Thoracic aorta (tissue), 2 donors: ENCODE results near the gene ALDH3B1. TPM values are rescaled to one million over a fixed set of nuclear protein-coding genes. Genes with fewer than 3 reads are reported as not detected.

Source experiments
- ATAC-seq: fragments of 150-250 bp; one replicate; pipeline ENCODE4 v1.8.0; 2017; ENCODE audit warnings: low read depth; ENCODE audit not compliant: insufficient number of reproducible peaks, low FRiP score
- DNase-seq: peaks from one replicate; pipeline ENCODE4 v3.0.0-alpha.2; 2020; ENCODE audit warnings: low spot score
- H3K27ac ChIP-seq, 2 donors: fragments of 200-600 bp; sonication (generic); 1 replicate in 1 of 2; 2 replicates in 1 of 2; pipeline ENCODE4 v1.5.1; 2016; ENCODE audit warnings: mild to moderate bottlenecking in 2 of 2, moderate library complexity in 2 of 2
- H3K27me3 ChIP-seq: fragments of 200-600 bp; sonication (generic); replicated peaks from 2 replicates; pipeline ENCODE4 v1.6.0; 2016; ENCODE audit warnings: mild to moderate bottlenecking; ENCODE audit not compliant: insufficient read depth
- H3K36me3 ChIP-seq: fragments of 200-600 bp; sonication (generic); one replicate; pipeline ENCODE4 v1.5.1; 2016
- H3K4me1 ChIP-seq, 2 donors: fragments of 200-600 bp; sonication (generic); 1 replicate in 1 of 2; 2 replicates in 1 of 2; pipeline versions ENCODE4 v1.5.1 to v1.6.0; 2016; ENCODE audit warnings: low read depth in 2 of 2, mild to moderate bottlenecking in 1 of 2; ENCODE audit not compliant: control insufficient read depth in 1 of 2
- H3K4me3 ChIP-seq: fragments of 200-600 bp; sonication (generic); 2 replicates; pipeline ENCODE4 v1.5.1; 2016; ENCODE audit warnings: mild to moderate bottlenecking
- H3K9me3 ChIP-seq: fragments of 200-600 bp; sonication (generic); 2 replicates; pipeline ENCODE4 v1.5.1; 2016
- total RNA-seq, 2 donors: library from RNA; depleted of rRNA; stranded (reverse); fragments of >200 nt; gene quantifications; one replicate each; pipeline versions ENCODE4 v1.1.0 to v1.2.3, GENCODE V29; 2016
- TF ChIP-seq, protein P1 (sequence below): fragments of 200-600 bp; sonication (generic); IDR thresholded peaks from one replicate; pipeline ENCODE4 v1.5.1; 2019; ENCODE audit warnings: antibody characterized with exemption

The ALDH3B1 gene
- total RNA-seq, 2 donors from 2014 or later, result 17.6 to 24.2 TPM

DNA sequence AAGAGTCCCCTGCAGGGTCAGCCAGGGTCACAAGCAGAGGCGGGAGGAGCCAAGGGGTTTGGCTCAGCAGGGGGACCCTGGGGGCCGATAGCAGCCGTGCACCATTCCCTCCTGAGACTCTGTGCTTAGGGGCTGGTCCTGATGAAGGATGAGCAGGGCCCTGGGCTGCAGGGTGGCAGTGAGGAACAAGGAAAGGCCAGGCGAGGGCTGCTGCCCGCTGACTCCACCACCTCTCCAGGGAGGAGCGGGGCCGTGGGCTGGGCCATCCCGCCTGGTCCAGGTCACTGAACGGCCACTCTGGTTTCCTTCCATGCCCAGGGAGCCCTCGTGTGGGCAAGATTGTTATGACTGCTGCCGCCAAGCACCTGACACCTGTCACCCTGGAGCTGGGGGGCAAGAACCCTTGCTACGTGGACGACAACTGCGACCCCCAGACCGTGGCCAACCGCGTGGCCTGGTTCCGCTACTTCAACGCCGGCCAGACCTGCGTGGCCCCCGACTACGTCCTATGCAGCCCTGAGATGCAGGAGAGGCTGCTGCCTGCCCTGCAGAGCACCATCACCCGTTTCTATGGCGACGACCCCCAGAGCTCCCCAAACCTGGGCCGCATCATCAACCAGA, 11.2 kb downstream of the ALDH3B1 start:
- no peak for DNase-seq
- no peak for ATAC-seq
- no peaks in the 10 kb centered on the region for H3K27me3 ChIP-seq
- no peaks in the 10 kb centered on the region for H3K9me3 ChIP-seq
- TF ChIP-seq, protein P1, sequence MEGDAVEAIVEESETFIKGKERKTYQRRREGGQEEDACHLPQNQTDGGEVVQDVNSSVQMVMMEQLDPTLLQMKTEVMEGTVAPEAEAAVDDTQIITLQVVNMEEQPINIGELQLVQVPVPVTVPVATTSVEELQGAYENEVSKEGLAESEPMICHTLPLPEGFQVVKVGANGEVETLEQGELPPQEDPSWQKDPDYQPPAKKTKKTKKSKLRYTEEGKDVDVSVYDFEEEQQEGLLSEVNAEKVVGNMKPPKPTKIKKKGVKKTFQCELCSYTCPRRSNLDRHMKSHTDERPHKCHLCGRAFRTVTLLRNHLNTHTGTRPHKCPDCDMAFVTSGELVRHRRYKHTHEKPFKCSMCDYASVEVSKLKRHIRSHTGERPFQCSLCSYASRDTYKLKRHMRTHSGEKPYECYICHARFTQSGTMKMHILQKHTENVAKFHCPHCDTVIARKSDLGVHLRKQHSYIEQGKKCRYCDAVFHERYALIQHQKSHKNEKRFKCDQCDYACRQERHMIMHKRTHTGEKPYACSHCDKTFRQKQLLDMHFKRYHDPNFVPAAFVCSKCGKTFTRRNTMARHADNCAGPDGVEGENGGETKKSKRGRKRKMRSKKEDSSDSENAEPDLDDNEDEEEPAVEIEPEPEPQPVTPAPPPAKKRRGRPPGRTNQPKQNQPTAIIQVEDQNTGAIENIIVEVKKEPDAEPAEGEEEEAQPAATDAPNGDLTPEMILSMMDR, result no peak
- H3K36me3 ChIP-seq, result no peaks in the 10 kb centered on the region
- H3K4me1 ChIP-seq, result no peaks in the 10 kb centered on the region
- H3K27ac ChIP-seq, result no peak overlapping the region
- H3K4me3 ChIP-seq, result no peak overlapping the region

DNA sequence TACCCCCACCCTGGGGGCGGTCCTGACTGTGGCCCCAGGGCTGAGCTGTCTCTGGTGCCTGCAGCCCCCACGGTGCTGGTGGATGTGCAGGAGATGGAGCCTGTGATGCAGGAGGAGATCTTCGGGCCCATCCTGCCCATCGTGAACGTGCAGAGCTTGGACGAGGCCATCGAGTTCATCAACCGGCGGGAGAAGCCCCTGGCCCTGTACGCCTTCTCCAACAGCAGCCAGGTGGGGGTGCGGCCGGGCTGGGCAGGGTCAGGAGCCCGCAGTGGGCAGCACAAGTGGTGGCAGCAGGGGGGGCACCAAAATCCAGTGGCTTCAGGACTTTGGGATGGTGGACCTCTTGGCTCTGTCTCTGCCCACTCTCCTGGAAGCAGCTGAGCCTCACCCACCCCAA, 12.4 kb downstream of the ALDH3B1 start:
- no peaks in the 10 kb centered on the region for H3K27me3 ChIP-seq
- ATAC-seq (no peak), DNase-seq (no peak)
- H3K36me3 ChIP-seq, result no peaks in the 10 kb centered on the region
- no peak overlapping the region for H3K4me3 ChIP-seq
- TF ChIP-seq, protein P1, result no peak
- H3K4me1 ChIP-seq, result no peaks in the 10 kb centered on the region
- H3K9me3 ChIP-seq, result no peaks in the 10 kb centered on the region
- no peak overlapping the region for H3K27ac ChIP-seq

DNA sequence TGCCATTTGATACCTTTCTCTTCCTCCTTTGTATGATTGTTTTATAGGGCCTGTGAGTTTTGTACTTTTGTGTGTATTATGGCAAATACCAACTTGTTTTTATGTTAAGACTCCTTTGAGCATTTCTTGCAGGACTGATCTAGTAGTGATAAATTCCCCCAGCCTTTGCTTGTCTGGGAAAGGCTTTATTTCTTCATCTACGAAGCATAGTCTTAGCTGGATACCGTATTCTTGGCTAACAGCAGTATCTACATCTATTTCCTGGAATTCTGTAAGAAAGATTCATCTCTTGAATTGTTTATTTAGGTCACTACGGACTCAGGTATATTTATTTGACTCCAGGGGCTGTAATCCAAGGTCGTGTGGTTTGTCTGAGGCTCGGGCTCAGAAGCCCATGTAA, 14.4 kb downstream of the ALDH3B1 start:
- H3K27me3 ChIP-seq, result no peaks in the 10 kb centered on the region
- no peak overlapping the region for H3K27ac ChIP-seq
- TF ChIP-seq, protein P1, result no peak
- no peak overlapping the region for H3K4me3 ChIP-seq
- no peak for DNase-seq
- no peak for ATAC-seq
- no peaks in the 10 kb centered on the region for H3K9me3 ChIP-seq
- no peaks in the 10 kb centered on the region for H3K36me3 ChIP-seq
- peaks cover 1 to 4% of the 10 kb centered on the region in 2 donors for H3K4me1 ChIP-seq

DNA sequence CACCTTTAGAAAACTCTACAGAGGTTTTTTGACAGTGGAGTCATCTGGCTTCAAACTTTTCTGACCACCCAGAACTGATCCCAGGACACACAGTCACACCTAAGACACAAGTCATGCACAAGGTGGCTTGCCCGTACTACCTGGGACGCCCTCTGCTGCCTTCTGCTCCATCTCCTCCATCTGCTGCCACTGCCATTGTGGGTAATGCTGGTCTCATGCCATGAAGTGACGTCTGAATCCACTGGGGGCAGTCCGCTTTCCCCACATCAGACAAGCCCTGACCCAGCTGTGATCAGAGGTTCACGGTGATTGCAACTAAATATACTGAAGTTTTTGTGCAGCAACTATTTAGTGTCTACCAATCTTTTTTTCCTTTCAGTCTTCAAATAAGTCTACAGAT, 14.9 kb downstream of the ALDH3B1 start:
- Histone ChIP-seq H3K4me1 (peaks cover 4 to 8% of the 10 kb centered on the region in 2 donors), H3K36me3 (no peaks in the 10 kb centered on the region), H3K4me3 (no peak overlapping the region), H3K27ac (no peak overlapping the region), H3K9me3 (no peaks in the 10 kb centered on the region), H3K27me3 (no peaks in the 10 kb centered on the region)
- DNase-seq (no peak), ATAC-seq (no peak)
- TF ChIP-seq, protein P1, result no peak

DNA sequence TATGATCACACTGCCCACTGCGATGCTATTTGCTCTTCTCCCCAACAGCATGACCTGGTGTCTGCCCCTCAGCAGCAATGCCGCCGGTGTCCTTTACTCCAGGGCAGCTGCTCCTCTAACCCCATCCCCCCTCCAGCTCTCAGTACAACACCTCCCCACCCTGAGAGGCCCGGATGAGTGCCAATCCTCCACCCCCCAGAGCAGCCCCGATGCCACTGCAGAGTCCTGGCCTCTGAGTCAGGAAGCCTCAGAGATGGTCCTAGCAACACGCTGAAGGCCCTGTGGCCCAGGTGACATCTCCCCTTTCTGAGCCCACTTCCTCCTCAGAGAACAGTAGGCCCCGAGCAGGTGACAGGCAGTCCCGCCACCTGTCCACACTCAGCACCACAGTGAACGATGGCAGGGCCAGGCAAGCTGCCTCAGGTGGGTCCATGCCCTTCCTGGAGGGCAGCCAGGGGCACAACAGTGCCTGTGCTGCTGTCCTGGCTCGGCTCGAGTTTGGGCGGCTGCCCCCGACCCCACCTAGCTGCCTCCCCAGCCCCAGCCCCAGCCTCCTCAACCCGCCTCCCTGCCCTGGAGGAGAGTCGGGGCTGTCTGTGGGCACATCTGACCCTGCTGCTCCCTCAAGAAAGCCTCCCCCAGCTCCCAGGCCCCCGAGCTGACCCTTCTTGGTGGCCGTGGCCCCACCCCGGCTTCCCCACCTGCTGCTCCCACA, 16.4 kb downstream of the ALDH3B1 start:
- no peak for ATAC-seq
- Histone ChIP-seq H3K27ac (no peak overlapping the region), H3K27me3 (no peaks in the 10 kb centered on the region), H3K4me1 (peaks cover 8 to 13% of the 10 kb centered on the region in 2 donors), H3K9me3 (no peaks in the 10 kb centered on the region), H3K4me3 (no peak overlapping the region), H3K36me3 (no peaks in the 10 kb centered on the region)
- DNase-seq, result no peak
- TF ChIP-seq, protein P1, result no peak
